Liver (tissue), 3 donors: Measurements from ENCODE around the gene METTL2B.

Experiments used
- EGR1 ChIP-seq, 2 donors: IDR thresholded peaks; 2 replicates each; pipeline ENCODE4 v1.6.1; 2016 to 2018; ENCODE audit warnings: antibody characterized with exemption in 2 of 2, low read depth in 2 of 2
- TF ChIP-seq, protein P1 (sequence below): IDR thresholded peaks from 2 replicates; pipeline ENCODE4 v1.6.1; 2016; ENCODE audit warnings: antibody characterized with exemption
- TF ChIP-seq, protein P2 (sequence below): fragments of 150-350 bp; IDR thresholded peaks from 2 replicates; pipeline ENCODE4 v1.5.1; 2017; ENCODE audit warnings: improper control_type of control experiment, low read depth, low read length; ENCODE audit not compliant: missing input control
- TF ChIP-seq, protein P3 (sequence below): IDR thresholded peaks from 2 replicates; pipeline ENCODE4 v1.6.1; 2016; ENCODE audit warnings: antibody characterized with exemption
- donor health status: healthy.
- donor health status: healthy.

DNA sequence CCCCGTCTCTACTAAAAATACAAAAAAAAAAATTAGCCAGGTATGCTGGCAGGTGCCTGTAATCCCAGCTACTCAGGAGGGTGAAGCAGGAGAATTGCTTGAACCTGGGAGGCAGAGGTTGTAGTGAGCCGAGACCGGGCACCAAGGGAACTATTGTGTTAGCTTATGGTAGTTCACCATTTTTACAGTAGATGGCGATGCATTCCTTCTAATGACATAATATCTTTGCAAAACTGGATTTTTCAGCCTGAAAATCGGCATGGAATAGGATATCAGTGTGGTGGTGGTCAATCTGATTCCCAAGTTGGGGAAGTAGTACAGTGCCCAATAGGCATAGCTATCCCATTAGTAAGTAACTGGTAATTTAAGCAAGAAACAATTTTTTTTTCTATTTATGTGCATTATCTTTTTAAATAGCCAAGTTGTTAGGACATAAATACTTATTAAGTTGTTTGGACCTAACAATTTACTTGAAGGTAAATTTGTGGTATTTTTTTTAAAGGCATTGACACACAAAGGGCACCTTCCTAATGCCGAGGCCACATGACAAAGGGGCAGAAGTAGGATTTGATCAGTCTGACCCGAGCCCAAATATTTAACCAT, 49.2 kb upstream of the METTL2B start:
- TF ChIP-seq, protein P1, sequence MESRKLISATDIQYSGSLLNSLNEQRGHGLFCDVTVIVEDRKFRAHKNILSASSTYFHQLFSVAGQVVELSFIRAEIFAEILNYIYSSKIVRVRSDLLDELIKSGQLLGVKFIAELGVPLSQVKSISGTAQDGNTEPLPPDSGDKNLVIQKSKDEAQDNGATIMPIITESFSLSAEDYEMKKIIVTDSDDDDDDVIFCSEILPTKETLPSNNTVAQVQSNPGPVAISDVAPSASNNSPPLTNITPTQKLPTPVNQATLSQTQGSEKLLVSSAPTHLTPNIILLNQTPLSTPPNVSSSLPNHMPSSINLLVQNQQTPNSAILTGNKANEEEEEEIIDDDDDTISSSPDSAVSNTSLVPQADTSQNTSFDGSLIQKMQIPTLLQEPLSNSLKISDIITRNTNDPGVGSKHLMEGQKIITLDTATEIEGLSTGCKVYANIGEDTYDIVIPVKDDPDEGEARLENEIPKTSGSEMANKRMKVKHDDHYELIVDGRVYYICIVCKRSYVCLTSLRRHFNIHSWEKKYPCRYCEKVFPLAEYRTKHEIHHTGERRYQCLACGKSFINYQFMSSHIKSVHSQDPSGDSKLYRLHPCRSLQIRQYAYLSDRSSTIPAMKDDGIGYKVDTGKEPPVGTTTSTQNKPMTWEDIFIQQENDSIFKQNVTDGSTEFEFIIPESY, result no peak
- TF ChIP-seq, protein P2, sequence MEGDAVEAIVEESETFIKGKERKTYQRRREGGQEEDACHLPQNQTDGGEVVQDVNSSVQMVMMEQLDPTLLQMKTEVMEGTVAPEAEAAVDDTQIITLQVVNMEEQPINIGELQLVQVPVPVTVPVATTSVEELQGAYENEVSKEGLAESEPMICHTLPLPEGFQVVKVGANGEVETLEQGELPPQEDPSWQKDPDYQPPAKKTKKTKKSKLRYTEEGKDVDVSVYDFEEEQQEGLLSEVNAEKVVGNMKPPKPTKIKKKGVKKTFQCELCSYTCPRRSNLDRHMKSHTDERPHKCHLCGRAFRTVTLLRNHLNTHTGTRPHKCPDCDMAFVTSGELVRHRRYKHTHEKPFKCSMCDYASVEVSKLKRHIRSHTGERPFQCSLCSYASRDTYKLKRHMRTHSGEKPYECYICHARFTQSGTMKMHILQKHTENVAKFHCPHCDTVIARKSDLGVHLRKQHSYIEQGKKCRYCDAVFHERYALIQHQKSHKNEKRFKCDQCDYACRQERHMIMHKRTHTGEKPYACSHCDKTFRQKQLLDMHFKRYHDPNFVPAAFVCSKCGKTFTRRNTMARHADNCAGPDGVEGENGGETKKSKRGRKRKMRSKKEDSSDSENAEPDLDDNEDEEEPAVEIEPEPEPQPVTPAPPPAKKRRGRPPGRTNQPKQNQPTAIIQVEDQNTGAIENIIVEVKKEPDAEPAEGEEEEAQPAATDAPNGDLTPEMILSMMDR, result peak; percentile 81
- no peak for TF ChIP-seq EGR1 (IDR thresholded peaks at IDR 0.05; ENCODE audit: low read depth in 2 of 2)
- TF ChIP-seq, protein P3, sequence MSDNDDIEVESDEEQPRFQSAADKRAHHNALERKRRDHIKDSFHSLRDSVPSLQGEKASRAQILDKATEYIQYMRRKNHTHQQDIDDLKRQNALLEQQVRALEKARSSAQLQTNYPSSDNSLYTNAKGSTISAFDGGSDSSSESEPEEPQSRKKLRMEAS, result no peak
